ENCODE measurements around the gene GRIP1.

GRIP1 gene

DNA sequence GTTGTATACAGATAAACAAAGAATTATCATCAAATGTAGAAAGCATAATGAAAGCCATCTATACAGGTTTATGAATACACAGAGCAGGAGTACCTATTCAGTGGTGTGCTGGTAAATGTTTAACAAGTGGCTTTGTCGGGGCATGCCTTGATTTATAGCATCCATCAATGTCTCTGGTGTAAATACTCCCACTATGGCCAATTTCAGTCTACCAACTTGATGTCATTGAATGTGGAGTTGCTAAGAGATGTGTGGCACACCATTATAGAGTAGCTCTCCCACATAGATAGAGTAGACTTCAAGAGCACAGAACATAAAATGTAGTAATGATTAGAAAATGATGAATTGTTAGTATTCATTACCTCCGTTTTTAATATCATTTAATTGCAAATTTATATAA is 9.3 kb downstream of the GRIP1 start:
- H3K79me1 ChIP-seq (ENCODE audit: low read length), result no peaks in the 10 kb centered on the region
- H2BK5ac ChIP-seq (ENCODE audit: low read depth, low read length, poor library complexity), result no peak overlapping the region
- no peaks in the 10 kb centered on the region for H3K27me3 ChIP-seq (ENCODE audit: insufficient read depth, low read length)
- no peak overlapping the region for H3K4me2 ChIP-seq (ENCODE audit: low read length)
- WGBS (ENCODE audit: extremely low coverage, insufficient coverage, insufficient read length), result no CpG with 5 or more reads among the region's 2 CpGs
- H4K91ac ChIP-seq (ENCODE audit: low read depth, low read length), result no peak overlapping the region
- no peak overlapping the region for H3K4me3 ChIP-seq (ENCODE audit: low read depth, low read length)
- no peak overlapping the region for H2BK120ac ChIP-seq (ENCODE audit: insufficient read depth, low read length, poor library complexity)
- no peak overlapping the region for H4K8ac ChIP-seq (ENCODE audit: low read depth, low read length)
- H3K18ac ChIP-seq (ENCODE audit: low read length), result no peak overlapping the region
- no peak overlapping the region for H3K4ac ChIP-seq (ENCODE audit: low read depth, low read length)
- H4K12ac ChIP-seq (ENCODE audit: low read depth, low read length), result no peak overlapping the region
- no peaks in the 10 kb centered on the region for H3K9me3 ChIP-seq (ENCODE audit: insufficient read depth, low read depth, low read length)
- H3K23ac ChIP-seq (ENCODE audit: low read length), result no peak overlapping the region
- no peak overlapping the region for H3K14ac ChIP-seq (ENCODE audit: low read length)
- no peak overlapping the region for H2AFZ ChIP-seq (ENCODE audit: insufficient read depth, low read length, poor library complexity)
- no peak overlapping the region for H2AK5ac ChIP-seq (ENCODE audit: low read length)
- DNase-seq, result no peak
- H3K79me2 ChIP-seq (ENCODE audit: control insufficient read depth, insufficient read depth, low read length, poor library complexity), result no peaks in the 10 kb centered on the region
- no peak overlapping the region for H2BK12ac ChIP-seq (ENCODE audit: low read length)
- H3K27ac ChIP-seq (ENCODE audit: low read depth, low read length), result no peak overlapping the region
- no peak overlapping the region for H3K9ac ChIP-seq (ENCODE audit: low read length)
- H3K4me1 ChIP-seq (ENCODE audit: control insufficient read depth in 1 of 2, insufficient read depth in 2 of 2, low read length in 2 of 2), result no peaks in the 10 kb centered on the region
- no peaks in the 10 kb centered on the region for H3K36me3 ChIP-seq (ENCODE audit: control insufficient read depth in 1 of 2, insufficient read depth in 2 of 2, low read length in 2 of 2)

GRCh38 chr12:66668311-66668710 is 10.6 kb downstream of the GRIP1 start:
- Histone ChIP-seq H3K4me3 (ENCODE audit: low read depth, low read length) (no peak overlapping the region), H3K4me2 (ENCODE audit: low read length) (no peak overlapping the region), H2BK120ac (ENCODE audit: insufficient read depth, low read length, poor library complexity) (no peak overlapping the region), H2BK5ac (ENCODE audit: low read depth, low read length, poor library complexity) (no peak overlapping the region), H3K79me1 (ENCODE audit: low read length) (no peaks in the 10 kb centered on the region), H3K27me3 (ENCODE audit: insufficient read depth, low read length) (no peaks in the 10 kb centered on the region), H3K79me2 (ENCODE audit: control insufficient read depth, insufficient read depth, low read length, poor library complexity) (no peaks in the 10 kb centered on the region), H4K91ac (ENCODE audit: low read depth, low read length) (no peak overlapping the region), H4K12ac (ENCODE audit: low read depth, low read length) (no peak overlapping the region), H3K4me1 (ENCODE audit: control insufficient read depth in 1 of 2, insufficient read depth in 2 of 2, low read length in 2 of 2) (no peaks in the 10 kb centered on the region), H3K9me3 (ENCODE audit: insufficient read depth, low read depth, low read length) (no peaks in the 10 kb centered on the region), H3K9ac (ENCODE audit: low read length) (no peak overlapping the region), H4K8ac (ENCODE audit: low read depth, low read length) (no peak overlapping the region), H2AFZ (ENCODE audit: insufficient read depth, low read length, poor library complexity) (no peak overlapping the region), H3K23ac (ENCODE audit: low read length) (no peak overlapping the region), H2BK12ac (ENCODE audit: low read length) (no peak overlapping the region), H3K18ac (ENCODE audit: low read length) (no peak overlapping the region), H3K36me3 (ENCODE audit: control insufficient read depth in 1 of 2, insufficient read depth in 2 of 2, low read length in 2 of 2) (no peaks in the 10 kb centered on the region), H3K27ac (ENCODE audit: low read depth, low read length) (no peak overlapping the region), H3K14ac (ENCODE audit: low read length) (no peak overlapping the region), H3K4ac (ENCODE audit: low read depth, low read length) (no peak overlapping the region), H2AK5ac (ENCODE audit: low read length) (no peak overlapping the region)
- no peak for DNase-seq
- WGBS (ENCODE audit: extremely low coverage, insufficient coverage, insufficient read length), result no CpG with 5 or more reads among the region's 2 CpGs

- no peak overlapping the region for H2AFZ ChIP-seq (ENCODE audit: insufficient read depth, low read length, poor library complexity)
- H3K27ac ChIP-seq (ENCODE audit: low read depth, low read length), result no peak overlapping the region
- no peak overlapping the region for H3K14ac ChIP-seq (ENCODE audit: low read length)
- H3K18ac ChIP-seq (ENCODE audit: low read length), result no peak overlapping the region
- H3K36me3 ChIP-seq (ENCODE audit: control insufficient read depth in 1 of 2, insufficient read depth in 2 of 2, low read length in 2 of 2), result no peaks in the 10 kb centered on the region
- no peak overlapping the region for H3K4me3 ChIP-seq (ENCODE audit: low read depth, low read length)
- no peak for DNase-seq
- no peak overlapping the region for H2BK12ac ChIP-seq (ENCODE audit: low read length)
- H3K79me2 ChIP-seq (ENCODE audit: control insufficient read depth, insufficient read depth, low read length, poor library complexity), result no peaks in the 10 kb centered on the region
- H3K4me2 ChIP-seq (ENCODE audit: low read length), result no peak overlapping the region
- H3K79me1 ChIP-seq (ENCODE audit: low read length), result no peaks in the 10 kb centered on the region
- no peak overlapping the region for H4K91ac ChIP-seq (ENCODE audit: low read depth, low read length)
- no peak overlapping the region for H2AK5ac ChIP-seq (ENCODE audit: low read length)
- H3K4me1 ChIP-seq (ENCODE audit: control insufficient read depth in 1 of 2, insufficient read depth in 2 of 2, low read length in 2 of 2), result no peaks in the 10 kb centered on the region
- H2BK120ac ChIP-seq (ENCODE audit: insufficient read depth, low read length, poor library complexity), result no peak overlapping the region
- H3K27me3 ChIP-seq (ENCODE audit: insufficient read depth, low read length), result no peaks in the 10 kb centered on the region
- H3K4ac ChIP-seq (ENCODE audit: low read depth, low read length), result no peak overlapping the region
- H4K12ac ChIP-seq (ENCODE audit: low read depth, low read length), result no peak overlapping the region
- no peaks in the 10 kb centered on the region for H3K9me3 ChIP-seq (ENCODE audit: insufficient read depth, low read depth, low read length)
- no peak overlapping the region for H3K23ac ChIP-seq (ENCODE audit: low read length)
- H2BK5ac ChIP-seq (ENCODE audit: low read depth, low read length, poor library complexity), result no peak overlapping the region
- H3K9ac ChIP-seq (ENCODE audit: low read length), result no peak overlapping the region
- no peak overlapping the region for H4K8ac ChIP-seq (ENCODE audit: low read depth, low read length)
Observed at GRCh38 chr12:66667906-66668305, 11.0 kb downstream of the GRIP1 start.

DNA sequence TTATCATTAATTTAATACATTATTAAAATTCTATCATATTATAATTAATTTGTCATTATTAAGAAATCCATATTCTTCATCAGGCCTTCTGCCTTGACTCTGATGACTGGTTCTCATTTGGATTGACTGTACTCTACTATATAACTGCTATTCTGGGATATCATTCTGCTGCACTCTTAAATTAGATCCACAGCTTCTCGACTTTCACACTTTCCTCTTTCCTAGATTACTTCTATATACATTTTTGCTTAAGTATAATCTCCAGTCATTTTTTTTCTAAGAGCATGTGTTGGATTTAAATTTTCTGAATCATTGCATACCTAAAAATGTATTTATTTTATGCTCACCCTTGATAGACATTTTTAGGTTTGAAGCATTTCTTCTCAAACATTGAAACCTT is 12.4 kb downstream of the GRIP1 start:
- Histone ChIP-seq H3K4me1 (ENCODE audit: control insufficient read depth in 1 of 2, insufficient read depth in 2 of 2, low read length in 2 of 2) (no peaks in the 10 kb centered on the region), H2AFZ (ENCODE audit: insufficient read depth, low read length, poor library complexity) (no peak overlapping the region), H3K79me2 (ENCODE audit: control insufficient read depth, insufficient read depth, low read length, poor library complexity) (no peaks in the 10 kb centered on the region), H3K27ac (ENCODE audit: low read depth, low read length) (no peak overlapping the region), H3K4me3 (ENCODE audit: low read depth, low read length) (no peak overlapping the region), H3K23ac (ENCODE audit: low read length) (no peak overlapping the region), H4K91ac (ENCODE audit: low read depth, low read length) (no peak overlapping the region), H3K9me3 (ENCODE audit: insufficient read depth, low read depth, low read length) (no peaks in the 10 kb centered on the region), H3K79me1 (ENCODE audit: low read length) (no peaks in the 10 kb centered on the region), H3K18ac (ENCODE audit: low read length) (no peak overlapping the region), H2AK5ac (ENCODE audit: low read length) (no peak overlapping the region), H4K12ac (ENCODE audit: low read depth, low read length) (no peak overlapping the region), H3K4me2 (ENCODE audit: low read length) (no peak overlapping the region), H2BK5ac (ENCODE audit: low read depth, low read length, poor library complexity) (no peak overlapping the region), H3K4ac (ENCODE audit: low read depth, low read length) (no peak overlapping the region), H2BK120ac (ENCODE audit: insufficient read depth, low read length, poor library complexity) (no peak overlapping the region), H3K9ac (ENCODE audit: low read length) (no peak overlapping the region), H4K8ac (ENCODE audit: low read depth, low read length) (no peak overlapping the region), H2BK12ac (ENCODE audit: low read length) (no peak overlapping the region), H3K14ac (ENCODE audit: low read length) (no peak overlapping the region), H3K36me3 (ENCODE audit: control insufficient read depth in 1 of 2, insufficient read depth in 2 of 2, low read length in 2 of 2) (no peaks in the 10 kb centered on the region), H3K27me3 (ENCODE audit: insufficient read depth, low read length) (no peaks in the 10 kb centered on the region)
- no peak for DNase-seq
- no CpG with 5 or more reads among the region's 1 CpG for WGBS (ENCODE audit: extremely low coverage, insufficient coverage, insufficient read length)

Measured in trophoblast cell (in vitro differentiated cells and primary cell).